HL-60/S4 (cell line): ENCODE measurements around the gene SLC17A9.

Experiments used
- in situ Hi-C: fragments of 300-500 bp; cut with MboI; formaldehyde crosslinking; loops from 2 replicates; pipeline ENCODE4 v1.14.3; 2022; ENCODE audit warnings: low sequenced_read_pairs

Gene SLC17A9

GRCh38 chr20:62966212-62967148, 14.0 kb downstream of the SLC17A9 start:
- in situ Hi-C loops = no loop called here

- in situ Hi-C loops = no loop called here
These were observed 14.6 kb downstream of the SLC17A9 start for GRCh38 chr20:62967149-62967501.

- in situ Hi-C loops = no loop called here
These were observed 15.3 kb downstream of the SLC17A9 start for GRCh38 chr20:62967628-62968351.

GRCh38 chr20:62968378-62969178, 16.1 kb downstream of the SLC17A9 start:
- in situ Hi-C loops = no loop called here

GRCh38 chr20:62969179-62969760, 16.8 kb downstream of the SLC17A9 start:
- in situ Hi-C loops = no loop called here

- in situ Hi-C loops = no loop called here
These were observed 17.4 kb downstream of the SLC17A9 start for GRCh38 chr20:62969939-62970306.

- in situ Hi-C loops = no loop called here
These were observed 18.1 kb downstream of the SLC17A9 start for GRCh38 chr20:62970307-62971210.

- in situ Hi-C loops = no loop called here
These were observed 18.9 kb downstream of the SLC17A9 start for GRCh38 chr20:62971211-62971949.

- in situ Hi-C loops = no loop called here
These were observed 19.7 kb downstream of the SLC17A9 start for GRCh38 chr20:62971950-62972844.

- in situ Hi-C loops = no loop called here
These were observed 20.6 kb downstream of the SLC17A9 start for GRCh38 chr20:62972845-62973745.

GRCh38 chr20:62975251-62975760, 22.8 kb downstream of the SLC17A9 start:
- in situ Hi-C loops = no loop called here

- in situ Hi-C loops = no loop called here
These were observed 23.5 kb downstream of the SLC17A9 start for GRCh38 chr20:62975812-62976508.

GRCh38 chr20:62976886-62977285, 24.4 kb downstream of the SLC17A9 start:
- in situ Hi-C loops = no loop called here

GRCh38 chr20:62977613-62978560, 25.4 kb downstream of the SLC17A9 start:
- in situ Hi-C loops = no loop called here

- in situ Hi-C loops = no loop called here
These were observed 26.0 kb downstream of the SLC17A9 start for GRCh38 chr20:62978561-62978943.
